Measurements from ENCODE around the gene CXXC5.

DNA sequence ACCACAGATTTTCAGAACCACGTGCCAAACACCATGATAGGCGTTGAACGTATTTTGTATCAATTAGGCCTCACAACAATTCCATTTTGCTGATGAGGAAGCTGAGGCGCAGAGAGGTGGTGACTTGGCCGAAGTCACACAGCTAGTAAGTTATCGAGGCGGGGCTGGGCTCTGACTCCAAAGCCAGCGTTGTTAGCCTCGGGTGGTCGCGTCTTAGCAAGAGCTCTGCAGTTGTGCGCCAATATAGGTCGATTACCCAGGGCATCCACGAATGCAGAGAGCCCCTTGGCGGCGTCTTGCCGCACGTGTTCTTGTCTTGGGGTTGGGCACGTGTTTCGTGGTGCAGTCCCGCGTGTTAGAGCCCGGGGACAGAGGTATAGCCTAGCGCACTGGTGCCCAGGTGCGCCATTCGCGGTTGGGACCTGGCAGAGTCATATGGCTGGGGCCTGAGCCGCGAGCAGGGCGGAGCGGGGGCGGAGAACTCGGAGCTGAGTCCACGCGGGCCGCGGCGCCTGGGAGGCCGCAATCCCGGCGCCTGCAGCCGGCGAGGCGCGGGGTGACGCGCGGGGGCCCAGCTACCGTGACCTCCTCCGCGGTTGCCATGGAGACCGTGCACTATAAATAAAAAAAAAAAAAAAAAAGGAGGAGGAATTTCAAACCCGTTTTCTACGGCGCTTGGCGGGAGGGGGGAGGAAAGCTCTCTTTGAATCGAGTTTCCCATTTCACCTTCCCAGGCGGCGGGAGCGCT, 62.3 kb downstream of the CXXC5 start:
- TF ChIP-seq, protein P1, sequence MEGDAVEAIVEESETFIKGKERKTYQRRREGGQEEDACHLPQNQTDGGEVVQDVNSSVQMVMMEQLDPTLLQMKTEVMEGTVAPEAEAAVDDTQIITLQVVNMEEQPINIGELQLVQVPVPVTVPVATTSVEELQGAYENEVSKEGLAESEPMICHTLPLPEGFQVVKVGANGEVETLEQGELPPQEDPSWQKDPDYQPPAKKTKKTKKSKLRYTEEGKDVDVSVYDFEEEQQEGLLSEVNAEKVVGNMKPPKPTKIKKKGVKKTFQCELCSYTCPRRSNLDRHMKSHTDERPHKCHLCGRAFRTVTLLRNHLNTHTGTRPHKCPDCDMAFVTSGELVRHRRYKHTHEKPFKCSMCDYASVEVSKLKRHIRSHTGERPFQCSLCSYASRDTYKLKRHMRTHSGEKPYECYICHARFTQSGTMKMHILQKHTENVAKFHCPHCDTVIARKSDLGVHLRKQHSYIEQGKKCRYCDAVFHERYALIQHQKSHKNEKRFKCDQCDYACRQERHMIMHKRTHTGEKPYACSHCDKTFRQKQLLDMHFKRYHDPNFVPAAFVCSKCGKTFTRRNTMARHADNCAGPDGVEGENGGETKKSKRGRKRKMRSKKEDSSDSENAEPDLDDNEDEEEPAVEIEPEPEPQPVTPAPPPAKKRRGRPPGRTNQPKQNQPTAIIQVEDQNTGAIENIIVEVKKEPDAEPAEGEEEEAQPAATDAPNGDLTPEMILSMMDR (IDR thresholded peaks at IDR 0.05; ENCODE audit: poor library complexity), result no peak
- no peak for TF ChIP-seq EZH2phosphoT487 (IDR thresholded peaks at IDR 0.05; ENCODE audit: low read depth, severe bottlenecking, unreplicated experiment)
